SK-MEL-5 (cell line): Measurements from ENCODE around the gene SEC14L6. TPM values are rescaled to one million over a fixed set of nuclear protein-coding genes. Genes with fewer than 3 reads are reported as not detected.
A peak's percentile ranks its signal among the peaks of the same experiment; 100 is the strongest.

Source experiments
- DNase-seq: peaks from one replicate; pipeline ENCODE4 v3.0.0-alpha.2; 2016; ENCODE audit warnings: low read depth, low spot score
- in situ Hi-C: cut with HindIII; loops from 2 replicates; pipeline ENCODE4 v1.10.0; 2016; ENCODE audit warnings: low sequenced_read_pairs, high pct_unique_total_duplicates, low pct_unique_long_range_greater_than_20kb
- total RNA-seq: library from RNA; depleted of rRNA; stranded (reverse); fragments of >200 nt; shearing (Covaris generic); gene quantifications from 2 replicates; pipeline ENCODE4 v1.2.3, GENCODE V29; 2014

SEC14L6 gene
- total RNA-seq, 1 experiment from 2014 or later = not detected

DNA sequence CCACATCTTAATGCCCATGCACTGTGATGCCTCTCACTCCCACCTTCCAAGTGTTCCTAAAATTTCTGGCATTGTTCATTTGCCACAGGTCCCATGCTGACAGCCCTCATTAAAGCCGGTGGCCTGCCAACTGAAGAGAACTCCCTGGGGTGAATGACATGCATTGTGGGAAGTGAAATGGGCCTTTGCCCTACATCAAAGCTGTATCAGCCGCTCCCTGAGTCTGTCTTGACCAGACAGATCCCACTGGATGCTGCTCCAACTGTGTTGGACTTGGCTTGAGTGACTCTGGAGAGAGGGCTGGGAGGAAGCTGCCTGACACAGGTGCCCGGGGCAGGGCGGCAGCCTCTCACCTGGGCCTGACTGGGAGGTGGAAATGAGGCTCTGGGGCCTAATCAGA is 32.3 kb downstream of the SEC14L6 start:
- in situ Hi-C loops = no loop called here
- no peak for DNase-seq

DNA sequence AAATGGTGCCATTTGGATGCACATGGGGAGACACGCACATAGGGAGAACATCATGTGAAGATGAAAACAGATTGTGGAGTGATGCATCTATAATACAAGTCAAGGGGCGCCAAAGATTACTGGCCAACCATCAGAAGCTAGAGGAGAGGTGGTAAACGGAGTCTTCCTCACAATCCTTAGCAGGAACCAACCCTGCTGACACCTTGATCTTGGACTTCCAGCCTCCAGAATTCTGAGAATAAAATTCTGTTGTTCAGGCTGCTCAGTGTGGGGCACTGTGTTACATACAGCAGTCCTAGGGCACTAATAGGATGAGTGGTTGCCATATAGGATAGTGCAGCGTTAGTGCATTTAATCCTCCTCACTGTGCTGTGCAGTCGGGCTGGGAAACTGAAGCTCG is 33.1 kb downstream of the SEC14L6 start:
- in situ Hi-C loops = no loop called here
- no peak for DNase-seq

DNA sequence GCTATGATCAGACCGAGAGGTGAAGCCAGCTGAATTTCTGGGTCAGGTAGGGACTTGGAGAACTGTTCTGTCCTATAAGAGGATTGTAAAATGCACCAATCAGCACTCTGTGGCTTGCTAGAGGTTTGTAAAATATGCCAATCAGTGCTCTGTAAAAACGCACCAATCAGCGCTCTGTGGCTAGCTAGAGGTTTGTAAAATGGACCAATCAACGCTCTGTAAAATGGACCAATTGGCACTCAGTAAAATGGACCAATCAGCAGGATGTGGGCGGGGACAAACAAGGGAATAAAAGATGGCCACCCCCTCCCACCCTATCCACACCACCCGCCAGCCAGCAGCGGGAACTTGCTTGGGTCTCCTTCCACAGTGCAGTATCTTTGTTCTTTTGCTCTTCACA is 34.6 kb downstream of the SEC14L6 start:
- peak; percentile 21 for DNase-seq
- in situ Hi-C loops = no loop called here

DNA sequence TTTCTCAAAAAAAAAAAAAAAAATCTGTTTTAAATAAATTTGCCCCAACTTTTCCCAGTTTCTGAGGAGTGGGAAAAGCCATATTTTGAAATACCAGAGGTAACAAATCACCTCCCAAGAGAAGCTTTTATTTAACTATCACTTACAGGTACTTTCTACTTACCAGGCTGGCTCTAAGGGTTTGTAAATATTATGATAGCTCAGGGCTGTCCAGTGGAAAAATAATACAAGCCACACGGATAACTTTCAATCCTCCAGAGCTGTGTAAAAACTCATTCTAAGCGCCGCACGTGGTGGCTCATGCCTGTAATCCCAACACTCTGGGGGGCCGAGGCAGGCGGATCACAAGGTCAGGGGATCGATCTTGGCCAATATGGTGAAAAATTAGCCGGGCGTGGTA is 35.4 kb downstream of the SEC14L6 start:
- DNase-seq = no peak

DNA sequence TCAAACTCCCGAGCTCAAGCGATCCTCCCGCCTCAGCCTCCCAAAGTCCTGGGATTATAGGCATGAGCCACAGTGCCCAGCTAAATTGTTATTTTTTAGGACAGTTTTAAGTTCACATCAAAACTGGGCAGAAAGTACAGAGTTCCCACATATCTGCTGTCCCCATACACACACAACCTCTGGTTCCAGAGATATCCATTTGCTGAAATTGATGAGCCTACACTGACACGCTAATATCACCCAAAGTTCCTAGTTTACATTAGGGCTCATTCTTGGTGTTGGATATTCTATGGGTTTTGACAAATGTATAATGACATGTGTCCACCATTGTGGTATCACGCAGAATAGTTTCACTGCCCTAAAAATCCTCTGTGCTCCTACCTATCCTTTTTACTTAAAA is 38.3 kb downstream of the SEC14L6 start:
- in situ Hi-C loops = no loop called here
- DNase-seq = no peak

More for the DNA sequence above, 35.4 kb downstream of the SEC14L6 start:
- in situ Hi-C loops = no loop called here

DNA sequence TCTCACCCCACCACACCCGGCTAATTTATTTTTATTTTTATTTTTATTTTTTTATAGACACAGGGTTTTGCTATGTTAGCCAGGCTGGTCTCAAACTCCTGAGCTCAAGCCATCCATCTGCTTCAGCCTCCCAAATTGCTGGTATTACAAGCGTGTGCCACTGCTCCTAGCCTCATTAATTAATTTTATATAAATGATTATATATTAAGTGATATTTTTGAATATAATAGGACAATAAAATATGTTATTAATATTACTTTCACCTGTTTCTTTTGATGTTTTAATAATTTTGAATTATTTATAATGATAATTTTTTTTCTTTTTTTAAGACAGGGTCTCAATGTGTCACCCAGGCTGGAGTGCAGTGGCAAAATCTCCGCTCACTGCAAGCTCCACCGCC is 38.9 kb downstream of the SEC14L6 start:
- in situ Hi-C loops = no loop called here
- DNase-seq = no peak

DNA sequence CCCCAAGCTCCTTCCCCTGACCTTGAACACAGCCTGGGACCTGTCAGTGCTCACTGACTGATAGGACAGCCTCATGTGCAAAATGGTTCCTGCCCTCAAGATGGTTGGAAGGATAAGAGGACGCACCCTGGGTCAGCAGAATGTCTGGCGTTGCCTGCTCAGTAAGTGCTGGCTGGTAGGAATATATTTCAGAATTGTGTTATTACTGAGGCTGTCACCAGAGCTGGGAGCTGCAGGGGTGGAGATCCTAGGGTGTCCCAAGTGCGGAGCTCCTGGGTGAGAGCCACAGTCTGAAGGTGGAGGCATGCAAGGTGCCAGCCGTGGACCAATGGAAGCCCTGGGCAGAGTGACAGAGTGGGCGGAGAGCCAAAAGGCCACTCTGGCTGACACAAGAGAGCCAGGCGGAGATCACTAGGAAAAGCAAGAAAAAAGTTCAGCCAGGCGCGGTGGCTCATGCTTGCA is 40.0 kb downstream of the SEC14L6 start:
- in situ Hi-C loops = no loop called here
- DNase-seq = no peak

DNA sequence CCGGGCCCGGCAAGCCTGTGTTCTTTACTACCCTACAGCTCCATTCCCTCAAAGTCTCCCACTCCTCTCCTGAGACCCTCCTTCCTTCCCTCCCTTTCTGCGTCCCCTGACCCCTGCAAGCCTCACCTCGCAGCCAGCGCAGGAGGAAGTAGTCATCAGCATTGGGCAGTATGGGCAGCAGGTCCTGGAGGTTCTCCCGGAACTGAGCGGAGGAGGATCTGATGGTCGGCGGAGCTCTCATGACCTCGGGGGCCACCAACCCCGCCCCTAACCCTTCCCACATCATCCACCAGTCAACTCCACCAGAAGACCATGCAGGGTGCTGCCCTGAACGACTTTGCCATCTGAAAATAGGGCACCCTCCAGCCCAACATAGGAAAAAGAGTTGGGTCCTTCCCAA is 43.0 kb downstream of the SEC14L6 start:
- DNase-seq = no peak
- in situ Hi-C loops = no loop called here

DNA sequence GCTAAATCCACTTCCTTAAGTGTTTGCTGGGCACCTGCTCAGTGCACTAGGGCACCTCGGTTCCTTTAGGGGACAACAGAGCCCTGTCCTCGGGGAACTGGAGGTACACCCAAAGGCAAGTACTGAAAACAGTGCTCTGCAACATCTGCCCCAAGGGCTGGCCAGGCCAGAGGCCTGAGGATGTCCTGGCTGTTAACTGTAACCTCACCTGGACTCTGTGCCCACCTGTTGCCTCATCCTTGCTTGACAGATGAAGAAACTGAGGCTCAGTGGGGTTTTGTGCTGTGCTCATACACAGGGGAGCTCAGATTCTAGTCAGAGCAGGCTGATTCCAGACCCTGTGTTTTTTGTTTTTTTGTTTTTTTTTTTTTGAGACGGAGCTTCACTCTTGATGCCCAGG is 43.6 kb downstream of the SEC14L6 start:
- no peak for DNase-seq
- in situ Hi-C loops = no loop called here

DNA sequence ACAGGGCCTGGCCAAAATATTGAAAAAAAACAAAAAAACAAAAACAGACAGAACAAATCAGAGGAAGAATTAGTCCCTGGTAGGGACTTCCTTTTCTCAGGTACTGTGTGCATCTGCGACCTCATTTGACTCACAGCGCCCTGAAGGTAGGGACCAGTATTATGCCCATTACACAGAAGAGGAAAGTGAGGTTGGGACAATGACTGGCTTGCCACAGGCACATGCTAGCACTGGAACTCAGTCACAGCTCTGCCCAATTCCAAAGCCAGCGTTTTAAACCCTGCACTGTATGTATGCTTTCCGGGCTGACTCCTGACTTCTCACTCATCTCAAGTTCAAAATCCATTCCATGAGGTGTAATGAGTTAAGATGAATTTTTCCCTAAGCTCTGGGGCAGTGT is 44.4 kb downstream of the SEC14L6 start:
- in situ Hi-C loops = no loop called here
- DNase-seq = no peak

DNA sequence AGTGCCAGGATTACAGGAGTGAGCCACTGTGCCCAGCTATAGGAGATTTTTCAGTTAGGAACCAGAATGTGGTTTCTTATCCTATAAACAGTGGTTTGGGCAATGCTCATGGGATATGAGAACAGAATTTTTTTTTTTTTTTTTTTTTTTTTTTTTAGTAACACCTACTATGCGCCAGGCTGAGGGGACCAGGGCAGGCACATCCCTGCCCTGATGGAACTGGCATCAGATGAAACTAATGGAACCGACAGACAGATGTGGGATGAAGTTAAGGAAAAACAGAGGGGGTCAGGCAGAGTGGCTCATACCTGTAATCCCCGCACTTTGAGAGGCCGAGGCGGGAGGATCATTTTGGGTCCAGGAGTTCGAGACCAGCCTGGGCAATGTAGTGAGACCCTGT is 45.9 kb downstream of the SEC14L6 start:
- in situ Hi-C loops = no loop called here
- DNase-seq = no peak

DNA sequence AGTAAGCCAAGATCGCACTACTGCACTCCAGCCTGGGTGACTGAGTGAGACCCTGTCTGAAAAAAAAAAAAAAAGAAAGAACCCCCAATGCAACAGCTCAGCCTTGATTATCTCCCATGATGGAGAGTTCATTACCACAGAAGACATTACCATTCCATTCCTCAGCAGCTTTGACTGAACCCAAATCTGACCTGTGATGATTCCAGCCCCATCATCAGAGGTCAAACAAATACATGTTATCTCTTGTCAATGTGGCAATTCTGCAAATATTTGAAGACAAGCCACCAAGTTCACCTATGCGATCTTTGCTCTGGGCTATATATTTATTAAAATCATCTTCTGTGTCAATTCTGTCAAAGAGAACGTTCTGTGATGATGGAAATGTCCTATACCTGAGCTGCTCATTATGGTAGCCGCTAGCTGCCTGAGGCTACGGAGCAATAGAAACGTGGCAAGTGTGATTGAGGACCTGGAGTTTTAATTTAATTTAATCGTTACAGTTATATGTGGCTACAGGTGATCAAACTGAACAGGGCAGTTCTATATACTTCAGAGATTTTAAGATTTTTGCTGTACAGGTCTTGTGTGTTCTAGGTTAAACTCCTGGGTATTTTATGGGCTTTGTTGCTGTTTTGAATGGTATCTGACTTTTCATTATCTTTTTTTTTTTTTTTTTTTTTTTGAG is 48.9 kb downstream of the SEC14L6 start:
- in situ Hi-C loops = no loop called here

DNA sequence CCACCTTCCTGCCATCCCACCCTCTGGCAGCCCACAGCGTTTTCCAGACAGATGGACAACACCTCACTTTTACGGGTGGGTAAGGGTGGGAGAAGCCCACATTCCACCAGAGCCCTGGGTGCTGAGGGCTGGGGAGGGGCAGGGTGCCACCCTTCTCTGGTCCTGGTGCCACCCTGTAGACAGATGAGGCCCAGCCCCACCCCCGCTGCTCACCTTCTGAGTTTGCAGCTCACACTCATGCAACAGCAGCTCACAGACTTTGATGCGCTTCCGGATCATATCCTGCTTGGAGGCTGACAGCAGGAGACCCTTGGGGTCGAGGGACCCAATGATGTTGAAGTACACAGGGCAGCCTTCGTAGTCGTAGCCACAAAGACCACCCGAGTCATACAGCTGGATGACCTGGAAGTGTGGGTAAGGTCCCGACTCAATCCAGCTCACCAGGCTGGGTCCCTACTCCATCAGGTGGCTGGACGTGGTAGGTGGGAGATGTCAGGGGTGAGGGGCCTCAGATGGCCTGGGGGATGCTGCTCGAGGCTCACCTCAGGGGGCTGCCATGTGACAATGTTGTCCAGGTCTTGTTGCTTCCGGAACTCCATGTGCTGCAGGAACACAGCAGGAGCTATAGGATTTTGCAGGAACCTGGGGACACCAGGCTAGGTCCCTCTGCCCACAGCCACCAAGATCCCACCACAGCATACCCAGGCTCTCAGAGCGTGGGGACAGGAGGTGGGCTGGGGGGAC is 51.3 kb downstream of the SEC14L6 start:
- DNase-seq = no peak
- in situ Hi-C loops = no loop called here

More for the DNA sequence above, 48.9 kb downstream of the SEC14L6 start:
- DNase-seq = no peak

DNA sequence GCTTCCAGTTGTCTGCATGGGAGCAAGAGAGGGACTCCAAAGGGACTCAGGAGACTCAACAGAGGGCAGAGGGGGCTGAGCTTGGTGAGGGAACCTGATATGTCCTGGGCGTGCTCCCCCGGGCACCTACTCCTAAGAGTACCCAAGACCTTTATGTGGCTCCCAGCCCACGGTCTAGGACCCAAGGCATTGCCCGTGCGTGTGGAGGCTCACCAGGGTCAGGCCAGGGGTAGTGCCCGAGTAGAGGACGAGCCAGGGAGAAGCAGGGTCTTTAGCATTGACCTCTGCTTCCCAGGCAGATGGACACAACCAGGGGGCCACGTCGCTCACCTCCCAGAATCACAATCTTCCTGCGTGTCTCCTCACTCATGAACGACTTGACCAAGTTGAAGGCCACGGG is 54.4 kb downstream of the SEC14L6 start:
- in situ Hi-C loops = no loop called here
- DNase-seq = no peak

DNA sequence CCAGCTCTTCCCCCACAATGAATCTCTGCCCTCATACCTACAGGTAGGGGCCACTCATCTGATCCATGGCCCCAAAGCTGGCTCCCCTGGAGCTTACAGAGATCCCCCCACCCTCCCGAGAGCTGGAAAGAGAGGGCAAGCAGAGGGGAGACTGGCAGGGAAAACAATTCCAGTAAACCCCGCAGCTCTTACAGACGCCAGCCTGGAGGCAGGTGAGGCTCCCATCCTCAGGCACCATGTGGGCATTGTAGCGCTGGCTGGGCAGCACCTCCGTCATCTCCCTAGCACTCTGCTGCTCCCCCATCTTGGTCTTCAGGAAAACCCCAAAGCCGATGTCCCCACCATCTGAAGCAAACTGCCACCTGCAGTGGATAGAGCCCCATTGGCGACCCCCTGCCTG is 55.2 kb downstream of the SEC14L6 start:
- in situ Hi-C loops = no loop called here
- no peak for DNase-seq

DNA sequence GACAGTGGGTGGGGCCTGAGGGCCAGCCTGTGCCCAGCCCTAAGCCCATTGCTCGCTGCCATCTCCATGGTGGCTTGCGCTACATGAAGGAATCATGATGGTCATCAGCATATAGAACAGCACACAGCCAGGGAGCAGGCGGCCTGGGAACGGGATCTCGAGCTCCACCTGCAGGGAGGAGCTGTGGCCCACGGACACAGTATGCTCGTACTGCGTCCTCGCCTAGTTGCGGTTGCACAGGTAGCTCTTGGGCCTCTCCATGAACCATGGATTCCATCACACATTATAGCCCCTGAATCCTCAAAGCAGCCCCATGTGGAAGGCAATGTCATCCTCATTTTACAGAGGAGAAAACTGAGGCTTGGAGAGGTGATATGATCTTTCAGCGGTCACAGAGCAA is 56.1 kb downstream of the SEC14L6 start:
- in situ Hi-C loops = no loop called here
- peak; percentile 52 for DNase-seq

DNA sequence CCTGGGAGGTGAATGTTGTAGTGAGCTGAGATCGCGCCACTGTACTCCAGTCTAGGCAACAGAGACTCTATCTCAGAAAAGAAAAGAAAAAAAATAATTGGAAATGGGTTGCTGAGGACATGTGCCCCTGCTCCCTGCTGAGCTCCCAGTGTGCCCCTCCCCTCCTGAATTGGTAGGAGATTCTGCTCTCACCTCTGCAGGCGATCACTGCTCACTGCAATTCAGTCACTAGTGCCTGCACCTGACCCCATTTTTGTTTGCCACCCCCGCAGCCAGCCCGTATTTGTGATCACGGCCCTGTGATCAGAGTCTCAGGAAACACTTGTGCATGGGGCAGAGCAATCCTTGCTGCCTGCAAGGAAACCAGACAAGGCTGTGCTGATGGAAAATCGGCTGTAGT is 58.4 kb downstream of the SEC14L6 start:
- DNase-seq = no peak
- in situ Hi-C loops = no loop called here

DNA sequence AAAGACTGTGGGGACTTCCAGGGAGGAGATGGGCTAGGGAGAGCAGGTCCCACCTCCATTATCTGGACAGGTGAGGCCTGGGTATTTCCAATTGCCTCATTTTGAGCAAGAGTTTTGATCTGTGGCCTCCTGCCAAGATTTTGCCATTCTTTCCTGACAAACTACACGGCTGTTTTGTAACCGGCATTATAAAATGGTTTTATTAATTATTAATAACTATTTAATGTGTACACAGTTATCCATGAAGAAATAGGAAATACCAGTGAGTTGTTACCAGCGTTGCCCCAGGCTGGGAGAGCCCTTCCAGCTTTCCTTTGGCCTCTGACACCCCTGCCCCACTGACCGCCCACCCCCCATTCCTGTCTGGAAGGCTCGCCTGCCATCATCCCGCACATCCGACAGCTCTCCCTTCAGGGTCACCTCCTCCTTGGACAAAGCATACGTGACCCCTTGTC is 59.9 kb downstream of the SEC14L6 start:
- in situ Hi-C loops = no loop called here
- DNase-seq = no peak

DNA sequence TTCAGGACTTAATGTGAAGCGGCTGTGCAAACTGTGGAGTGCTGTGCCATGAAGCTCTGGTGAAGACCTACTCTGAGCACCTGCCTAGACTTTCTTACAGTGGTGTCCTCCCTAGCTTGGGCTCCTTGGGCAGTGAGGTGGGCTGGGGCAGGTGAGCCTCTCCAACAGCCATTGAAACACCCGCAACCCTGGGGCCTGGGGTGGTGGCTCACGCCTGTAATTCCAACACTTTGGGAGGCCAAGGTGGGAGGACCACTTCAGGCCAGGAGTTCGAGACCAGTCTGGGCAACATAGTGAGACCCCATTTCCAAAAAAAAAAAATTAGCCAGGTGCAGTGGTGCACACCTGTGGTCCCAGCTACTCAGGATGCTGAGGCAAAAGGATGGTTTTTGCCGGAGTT is 60.4 kb downstream of the SEC14L6 start:
- in situ Hi-C loops = no loop called here
- DNase-seq = no peak
